Neuronal stem cell (in vitro differentiated cells): Measurements from ENCODE around the gene GRAP.

Source experiments
- DNase-seq: peaks from one replicate; pipeline ENCODE4 v3.0.0-alpha.2; 2013; ENCODE audit warnings: low spot score
- H2AFZ ChIP-seq: one replicate; pipeline ENCODE4 v1.6.1; 2013; ENCODE audit warnings: mild to moderate bottlenecking, low read length, inconsistent platforms
- H2AK5ac ChIP-seq: 2 replicates; pipeline ENCODE4 v1.6.1; 2013; ENCODE audit warnings: low read depth, mild to moderate bottlenecking, inconsistent platforms, low read length, moderate library complexity, mixed read lengths
- H2BK120ac ChIP-seq: 2 replicates; pipeline ENCODE4 v1.6.1; 2013; ENCODE audit warnings: low read depth, mild to moderate bottlenecking, inconsistent platforms, low read length, moderate library complexity, mixed read lengths
- H2BK12ac ChIP-seq: one replicate; pipeline ENCODE4 v1.6.1; 2013; ENCODE audit warnings: low read length, inconsistent platforms
- H2BK15ac ChIP-seq: 2 replicates; pipeline ENCODE4 v1.6.1; 2013; ENCODE audit warnings: mild to moderate bottlenecking, low read length, inconsistent platforms, mixed read lengths
- H2BK5ac ChIP-seq: one replicate; pipeline ENCODE4 v1.6.1; 2013; ENCODE audit warnings: inconsistent platforms, mild to moderate bottlenecking, low read length, moderate library complexity
- H3K14ac ChIP-seq: one replicate; pipeline ENCODE4 v1.6.1; 2013; ENCODE audit warnings: low read length, inconsistent platforms
- H3K18ac ChIP-seq: 2 replicates; pipeline ENCODE4 v1.6.1; 2013; ENCODE audit warnings: low read length, inconsistent platforms
- H3K23ac ChIP-seq: 2 replicates; pipeline ENCODE4 v1.6.1; 2013; ENCODE audit warnings: low read depth, mild to moderate bottlenecking, mixed read lengths, low read length, inconsistent platforms; ENCODE audit not compliant: poor library complexity
- H3K27ac ChIP-seq: replicated peaks from 3 replicates; pipeline ENCODE4 v1.5.1; 2013; ENCODE audit warnings: low read length, inconsistent platforms
- H3K27me3 ChIP-seq, 3 experiments: 2 replicates each; pipeline ENCODE4 v1.6.1; 2013; ENCODE audit warnings: low read length in 3 of 3, mild to moderate bottlenecking in 2 of 3, inconsistent platforms in 1 of 3, low read depth in 1 of 3, mixed read lengths in 1 of 3, moderate library complexity in 1 of 3; ENCODE audit not compliant: control insufficient read depth in 3 of 3, insufficient read depth in 3 of 3
- H3K36me3 ChIP-seq, 2 donors: replicated peaks in 1 of 2; 2 replicates each; pipeline ENCODE4 v1.6.1; 2013; ENCODE audit warnings: low read length in 2 of 2; ENCODE audit not compliant: control insufficient read depth in 2 of 2, insufficient read depth in 2 of 2
- H3K4ac ChIP-seq: 2 replicates; pipeline ENCODE4 v1.6.1; 2013; ENCODE audit warnings: inconsistent platforms, mild to moderate bottlenecking, low read length, moderate library complexity
- H3K4me1 ChIP-seq, 2 donors: 1 replicate in 1 of 2; 2 replicates in 1 of 2; pipeline ENCODE4 v1.6.1; 2013; ENCODE audit warnings: low read length in 2 of 2, low read depth in 1 of 2; ENCODE audit not compliant: control insufficient read depth in 2 of 2, insufficient read depth in 1 of 2
- H3K4me2 ChIP-seq: one replicate; pipeline ENCODE4 v1.6.1; 2013; ENCODE audit warnings: mild to moderate bottlenecking, low read length, inconsistent platforms; ENCODE audit not compliant: insufficient read depth, poor library complexity, severe bottlenecking
- H3K4me3 ChIP-seq, 2 donors: 2 replicates each; pipeline ENCODE4 v1.5.1; 2013; ENCODE audit warnings: low read length in 2 of 2, mild to moderate bottlenecking in 2 of 2, inconsistent platforms in 1 of 2, moderate library complexity in 1 of 2
- H3K79me1 ChIP-seq: one replicate; pipeline ENCODE4 v1.6.1; 2013; ENCODE audit warnings: low read depth, mild to moderate bottlenecking, inconsistent platforms, low read length, moderate library complexity
- H3K9ac ChIP-seq: one replicate; pipeline ENCODE4 v1.6.1; 2013; ENCODE audit warnings: mild to moderate bottlenecking, low read depth, low read length, inconsistent platforms; ENCODE audit not compliant: poor library complexity
- H3K9me3 ChIP-seq, 2 donors: replicated peaks in 1 of 2; 2 replicates each; pipeline versions ENCODE3 to v1.6.1; 2013; ENCODE audit warnings: low read length in 2 of 2, mild to moderate bottlenecking in 2 of 2, inconsistent platforms in 1 of 2, low read depth in 1 of 2, mixed read lengths in 1 of 2, moderate library complexity in 1 of 2; ENCODE audit not compliant: control insufficient read depth in 2 of 2, insufficient read depth in 1 of 2
- H4K8ac ChIP-seq: one replicate; pipeline ENCODE4 v1.6.1; 2013; ENCODE audit warnings: low read depth, mild to moderate bottlenecking, inconsistent platforms, low read length, moderate library complexity
- H4K91ac ChIP-seq: one replicate; pipeline ENCODE4 v1.6.1; 2013; ENCODE audit warnings: low read length, low read depth, mild to moderate bottlenecking, inconsistent platforms; ENCODE audit not compliant: poor library complexity
- WGBS, 2 donors: extraction: QIAGEN DNeasy Blood & Tissue Kit; methylation state at CpG; one replicate each; pipeline ENCODE4 v1.1.7; 2013; ENCODE audit warnings: missing lambda C conversion rate in 2 of 2, mixed read lengths in 1 of 2; ENCODE audit not compliant: insufficient read length in 2 of 2, insufficient replicate concordance in 1 of 2; ENCODE audit errors: extremely low coverage in 2 of 2; 5-methylcytosine and 5-hydroxymethylcytosine counted together

The GRAP gene

DNA sequence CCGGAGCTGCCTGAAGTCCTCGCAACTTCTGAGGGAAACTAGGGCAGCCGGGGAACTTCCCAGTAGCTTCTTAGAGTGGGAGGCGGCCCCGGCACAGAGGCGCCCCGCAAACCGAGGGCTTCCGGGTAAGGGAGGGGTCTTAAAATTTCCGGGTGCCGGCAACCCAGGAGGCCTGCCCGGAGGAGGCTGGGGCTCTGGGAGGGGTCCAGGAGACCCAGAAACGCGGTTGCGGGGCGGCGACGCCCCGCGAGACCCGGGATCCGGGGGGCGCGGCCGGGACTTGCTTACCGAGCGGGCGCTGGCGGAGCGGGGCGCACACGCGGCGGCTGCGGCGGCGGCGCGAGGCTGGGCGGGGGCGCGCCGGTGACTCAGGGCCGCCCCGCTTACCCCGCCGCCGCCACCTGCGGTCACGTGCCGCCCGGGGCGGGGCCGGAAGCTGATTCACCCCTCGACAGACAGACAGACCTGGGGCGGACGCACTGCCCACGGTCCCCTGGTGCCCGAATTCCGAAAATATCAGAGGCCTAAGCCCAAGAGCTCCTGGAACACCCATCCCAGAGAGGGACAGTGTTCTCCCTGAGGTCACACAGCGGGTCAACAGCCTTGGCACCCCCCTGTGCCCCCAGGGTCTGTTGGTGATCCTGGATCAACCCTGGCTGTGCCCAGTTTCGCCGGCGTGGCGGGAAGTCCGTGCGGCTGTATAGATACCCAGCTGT lies 42.2 kb downstream of the GRAP start, which contains the start of gene FAM83G:
FAM83G (minus strand) TSS at position 344 of the 716 bp plus-strand sequence. CDS start 723 bp downstream, outside the sequence.
- H2AFZ ChIP-seq = peak within 1 kb of the TSS; percentile 66
- peak within 1 kb of the TSS; percentile 13 for H3K27ac ChIP-seq
- peak within 1 kb of the TSS; percentile 21 for H3K14ac ChIP-seq
- peak within 1 kb of the TSS; percentile 99 for H2AK5ac ChIP-seq
- H3K9me3 ChIP-seq = peaks cover 1 to 7% of the 10 kb centered on the region in 2 donors
- peak within 1 kb of the TSS; percentile 15 to 90 for H3K4me3 ChIP-seq
- peak within 1 kb of the TSS; percentile 76 for H4K91ac ChIP-seq
- peak within 1 kb of the TSS; percentile 97 for H3K9ac ChIP-seq
- H2BK15ac ChIP-seq = peak within 1 kb of the TSS; percentile 91
- H3K79me1 ChIP-seq = peaks cover 14% of the 10 kb centered on the region
- peaks cover 0 to 5% of the 10 kb centered on the region in 2 donors for H3K36me3 ChIP-seq
- peak; percentile 32 for DNase-seq
- H3K4me2 ChIP-seq = peak within 1 kb of the TSS; percentile 90
- H3K23ac ChIP-seq = peak within 1 kb of the TSS; percentile 66
- peak within 1 kb of the TSS; percentile 57 for H2BK5ac ChIP-seq
- peak within 1 kb of the TSS; percentile 99 for H3K4ac ChIP-seq
- no CpG with 5 or more reads among the region's 67 CpGs for WGBS, 2 donors
- peak within 1 kb of the TSS; percentile 97 for H3K18ac ChIP-seq
- H3K4me1 ChIP-seq = peaks cover 8 to 26% of the 10 kb centered on the region in 2 donors
- H4K8ac ChIP-seq = peak within 1 kb of the TSS; percentile 84
- peaks cover 0 to 70% (median 0%) of the 10 kb centered on the region in 3 experiments for H3K27me3 ChIP-seq
- peak within 1 kb of the TSS; percentile 93 for H2BK120ac ChIP-seq
- peak within 1 kb of the TSS; percentile 96 for H2BK12ac ChIP-seq

DNA sequence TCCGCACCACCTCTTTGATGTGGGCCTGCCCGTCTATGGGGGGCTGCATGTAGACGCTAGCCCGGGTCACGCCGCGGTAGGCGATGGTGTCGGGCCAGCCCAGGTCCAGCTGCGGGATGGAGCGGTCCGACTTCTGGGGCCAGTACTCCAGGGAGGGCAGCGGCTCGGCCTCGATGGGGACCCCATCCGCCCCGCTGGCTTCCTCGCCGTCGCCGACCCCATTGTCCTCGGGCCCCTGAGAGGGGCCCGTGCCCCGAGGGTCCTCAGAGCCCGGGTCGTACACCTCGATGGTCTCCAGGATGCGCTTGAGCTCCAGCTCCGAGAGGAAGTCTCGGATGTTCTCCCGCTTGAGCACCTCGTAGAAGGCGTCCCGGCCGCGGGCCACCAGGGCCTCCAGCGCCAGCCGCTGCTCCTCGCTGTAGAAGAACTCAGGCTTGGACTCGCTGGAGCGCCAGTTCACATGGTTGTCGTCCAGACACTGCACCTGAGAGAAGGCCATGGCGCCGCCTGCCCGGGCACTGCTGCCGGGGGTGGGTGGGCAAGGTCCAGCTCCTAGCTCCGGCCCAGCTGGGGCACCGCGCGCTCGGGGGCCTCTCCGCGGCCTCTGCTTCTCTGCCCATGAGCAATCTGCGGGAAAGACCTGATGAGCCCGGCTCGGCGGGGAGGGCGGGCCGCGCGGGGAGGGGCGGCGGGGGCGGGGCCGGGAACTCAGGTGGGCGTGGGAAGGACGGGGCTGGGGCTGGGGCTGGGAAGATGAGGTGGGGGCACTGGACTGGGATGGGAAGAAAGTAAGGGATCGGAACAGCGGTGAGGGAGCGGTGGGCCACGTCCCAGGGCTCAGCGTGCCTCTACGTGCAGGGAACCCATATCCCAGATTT lies 43.0 kb downstream of the GRAP start:
- peak overlapping the region; percentile 94 for H4K8ac ChIP-seq
- peak overlapping the region; percentile 89 for H3K23ac ChIP-seq
- WGBS, 2 donors = no CpG with 5 or more reads among the region's 73 CpGs
- H3K36me3 ChIP-seq = peaks cover 0 to 5% of the 10 kb centered on the region in 2 donors
- peak overlapping the region in 1 of 2 donors; percentile 90 for H3K4me3 ChIP-seq
- H3K79me1 ChIP-seq = peaks cover 16% of the 10 kb centered on the region
- H3K27me3 ChIP-seq = peaks cover 0 to 71% (median 0%) of the 10 kb centered on the region in 3 experiments
- peak overlapping the region; percentile 76 for H4K91ac ChIP-seq
- H2BK15ac ChIP-seq = peak overlapping the region; percentile 91
- peak overlapping the region; percentile 93 for H2BK120ac ChIP-seq
- peak overlapping the region; percentile 90 for H3K4me2 ChIP-seq
- peak overlapping the region; percentile 97 for H3K9ac ChIP-seq
- H3K4ac ChIP-seq = no peak overlapping the region
- no peak overlapping the region for H3K14ac ChIP-seq
- no peak overlapping the region for H2BK5ac ChIP-seq
- H2AFZ ChIP-seq = peak overlapping the region; percentile 66
- H3K27ac ChIP-seq = peak overlapping the region; percentile 13
- peak; percentile 29 for DNase-seq
- peak overlapping the region; percentile 88 for H2AK5ac ChIP-seq
- H3K4me1 ChIP-seq = peaks cover 8 to 26% of the 10 kb centered on the region in 2 donors
- H2BK12ac ChIP-seq = peak overlapping the region; percentile 96
- peak overlapping the region; percentile 97 for H3K18ac ChIP-seq
- peaks cover 1 to 7% of the 10 kb centered on the region in 2 donors for H3K9me3 ChIP-seq

DNA sequence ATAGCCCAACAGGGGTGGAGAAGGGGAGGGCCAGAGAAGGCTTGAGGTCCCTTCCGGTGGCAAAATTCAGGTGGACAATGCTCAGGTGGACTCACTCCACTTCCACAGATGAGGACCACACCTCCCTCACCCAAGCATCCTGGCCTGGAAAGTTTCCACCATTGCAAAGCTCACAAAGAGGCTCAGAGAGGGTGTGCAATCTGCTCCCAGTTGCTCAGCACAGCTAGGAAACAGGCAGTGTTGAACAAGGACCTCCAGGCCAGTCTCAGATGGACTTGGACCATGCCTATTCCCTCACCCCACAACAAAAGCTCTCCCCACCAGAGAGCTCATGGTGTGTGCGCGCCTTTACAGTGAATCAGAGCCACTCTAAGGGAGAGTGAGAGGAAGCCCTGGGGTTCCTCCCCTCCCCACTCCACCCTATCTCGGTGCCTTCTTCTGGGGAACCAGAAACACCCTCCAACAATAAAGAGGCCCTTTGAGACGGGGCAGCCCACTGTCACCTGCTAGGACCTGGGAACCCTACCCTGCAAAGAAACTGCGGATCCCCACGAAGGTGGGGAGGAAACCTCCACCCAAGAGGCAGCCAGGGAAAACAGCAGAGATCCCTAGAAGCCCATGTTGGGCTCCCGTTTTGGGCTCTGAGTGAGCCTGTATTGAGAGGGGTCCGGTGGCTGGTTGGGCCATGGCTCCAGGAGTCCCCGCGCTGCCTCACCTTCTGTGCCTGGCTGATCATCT lies 43.8 kb downstream of the GRAP start:
- Histone ChIP-seq H2BK120ac (peak overlapping the region; percentile 93), H3K4me1 (peaks cover 8 to 26% of the 10 kb centered on the region in 2 donors), H3K36me3 (peaks cover 0 to 5% of the 10 kb centered on the region in 2 donors), H3K23ac (peak overlapping the region; percentile 89), H2AK5ac (peak overlapping the region; percentile 88), H3K14ac (no peak overlapping the region), H2AFZ (no peak overlapping the region), H4K8ac (peak overlapping the region; percentile 94), H3K4me3 (peak overlapping the region in 1 of 2 donors; percentile 90), H3K18ac (peak overlapping the region; percentile 97), H3K79me1 (peaks cover 16% of the 10 kb centered on the region), H2BK15ac (peak overlapping the region; percentile 91), H3K27me3 (peaks cover 0 to 71% (median 0%) of the 10 kb centered on the region in 3 experiments), H3K4ac (no peak overlapping the region), H3K27ac (no peak overlapping the region), H3K4me2 (peak overlapping the region; percentile 90), H2BK12ac (peak overlapping the region; percentile 96), H4K91ac (peak overlapping the region; percentile 76), H2BK5ac (no peak overlapping the region), H3K9ac (peak overlapping the region; percentile 97), H3K9me3 (peaks cover 1 to 7% of the 10 kb centered on the region in 2 donors)
- WGBS, 2 donors = no CpG with 5 or more reads among the region's 11 CpGs
- no peak for DNase-seq
